Endothelial cell (in vitro differentiated cells): ENCODE results near the gene SNTB2. TPM values are rescaled to one million over a fixed set of nuclear protein-coding genes. Genes with fewer than 3 reads are reported as not detected.
"Not testable (repeated sequence)": the region's sequence is repeated elsewhere in the genome, so short reads cannot be mapped to it uniquely, and the experiment has no call there.

ENCODE experiments used
- DNase-seq: peaks from one replicate; pipeline ENCODE4 v3.0.0; 2021; ENCODE audit warnings: low spot score
- H3K27ac Mint-ChIP-seq: one replicate; pipeline ENCODE4 v1.8.0; 2021; ENCODE audit warnings: mixed read lengths, inconsistent platforms; ENCODE audit not compliant: unreplicated experiment
- H3K27me3 Mint-ChIP-seq: one replicate; pipeline ENCODE4 v1.8.0; 2021; ENCODE audit warnings: mild to moderate bottlenecking, moderate library complexity, mixed read lengths, inconsistent platforms; ENCODE audit not compliant: unreplicated experiment
- H3K36me3 Mint-ChIP-seq: one replicate; pipeline ENCODE4 v1.8.0; 2021; ENCODE audit warnings: mild to moderate bottlenecking, low read depth, mixed read lengths, inconsistent platforms; ENCODE audit not compliant: unreplicated experiment
- H3K4me1 Mint-ChIP-seq: one replicate; pipeline ENCODE4 v1.8.0; 2021; ENCODE audit warnings: mild to moderate bottlenecking, mixed read lengths, inconsistent platforms; ENCODE audit not compliant: unreplicated experiment
- H3K4me3 Mint-ChIP-seq: one replicate; pipeline ENCODE4 v1.8.0; 2021; ENCODE audit warnings: mild to moderate bottlenecking, mixed read lengths, inconsistent platforms; ENCODE audit not compliant: unreplicated experiment
- H3K9me3 Mint-ChIP-seq: one replicate; pipeline ENCODE4 v1.8.0; 2021; ENCODE audit warnings: mixed read lengths, inconsistent platforms; ENCODE audit not compliant: unreplicated experiment
- CTCF ChIP-seq: fragments of 200-600 bp; sonication (generic); IDR thresholded peaks from one replicate; pipeline ENCODE4 v1.5.0; 2021; ENCODE audit warnings: antibody characterized with exemption; ENCODE audit not compliant: unreplicated experiment
- total RNA-seq: library from RNA; stranded (reverse); fragmentation: NEBNext Ultra II Directional; extraction: Animal tissue kit (Norgen Biotek cat#: 25700); gene quantifications from one replicate; pipeline ENCODE4 v1.2.1, GENCODE V29; 2021; ENCODE audit not compliant: unreplicated experiment

SNTB2 gene
- total RNA-seq, 1 donor from 2014 or later, result 16.8 TPM

DNA sequence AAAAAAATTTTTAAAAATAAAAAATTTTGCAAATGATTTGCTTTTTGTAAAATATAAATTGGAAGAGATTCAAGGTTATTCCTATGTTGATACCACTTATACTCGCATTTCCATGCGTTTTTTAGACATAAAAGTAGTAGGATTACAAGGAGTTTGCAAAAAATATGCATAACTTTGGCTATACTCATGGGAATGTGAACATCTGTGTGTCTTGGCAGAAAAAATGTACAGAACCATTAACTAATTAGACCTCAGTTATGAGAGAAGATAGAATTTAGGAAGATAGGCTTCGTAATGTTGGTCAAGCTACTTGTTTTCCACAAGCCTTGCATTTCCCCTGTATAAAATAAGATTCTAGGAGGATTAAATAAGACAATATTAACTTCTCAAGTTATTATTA is 63.1 kb downstream of the SNTB2 start:
- no peaks in the 10 kb centered on the region for H3K4me1 Mint-ChIP-seq
- H3K27ac Mint-ChIP-seq, result no peak overlapping the region
- no peak overlapping the region for H3K4me3 Mint-ChIP-seq
- no peak for DNase-seq
- no peak for TF ChIP-seq CTCF
- H3K9me3 Mint-ChIP-seq, result no peaks in the 10 kb centered on the region
- peaks cover 8% of the 10 kb centered on the region for H3K36me3 Mint-ChIP-seq
- no peaks in the 10 kb centered on the region for H3K27me3 Mint-ChIP-seq

DNA sequence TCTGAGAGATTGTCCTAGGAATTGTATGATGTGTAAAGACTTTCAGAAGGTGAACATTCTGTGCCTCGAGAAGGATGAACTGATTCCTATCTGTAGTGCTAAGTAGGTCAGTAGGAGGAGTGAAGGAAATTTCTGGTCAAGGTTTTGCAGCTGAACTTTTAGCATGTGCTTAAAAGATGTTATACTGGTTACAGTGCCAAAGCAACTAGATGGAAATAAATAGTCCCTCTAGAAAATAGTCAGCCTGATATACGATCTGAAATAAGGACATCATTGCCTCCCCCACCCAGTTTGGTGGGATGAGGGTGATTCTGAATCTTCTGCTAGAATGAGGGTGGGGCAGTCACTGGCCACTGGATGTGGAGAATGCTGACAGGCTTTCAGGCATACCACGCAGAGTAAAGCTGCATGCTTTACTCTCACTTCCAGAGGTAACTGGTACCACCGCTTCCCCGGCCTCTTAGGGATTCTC is 66.9 kb downstream of the SNTB2 start:
- no peak for TF ChIP-seq CTCF
- H3K27ac Mint-ChIP-seq, result no peak overlapping the region
- no peaks in the 10 kb centered on the region for H3K27me3 Mint-ChIP-seq
- H3K4me1 Mint-ChIP-seq, result no peaks in the 10 kb centered on the region
- H3K36me3 Mint-ChIP-seq, result no peaks in the 10 kb centered on the region
- no peak overlapping the region for H3K4me3 Mint-ChIP-seq
- no peaks in the 10 kb centered on the region for H3K9me3 Mint-ChIP-seq
- DNase-seq, result no peak

DNA sequence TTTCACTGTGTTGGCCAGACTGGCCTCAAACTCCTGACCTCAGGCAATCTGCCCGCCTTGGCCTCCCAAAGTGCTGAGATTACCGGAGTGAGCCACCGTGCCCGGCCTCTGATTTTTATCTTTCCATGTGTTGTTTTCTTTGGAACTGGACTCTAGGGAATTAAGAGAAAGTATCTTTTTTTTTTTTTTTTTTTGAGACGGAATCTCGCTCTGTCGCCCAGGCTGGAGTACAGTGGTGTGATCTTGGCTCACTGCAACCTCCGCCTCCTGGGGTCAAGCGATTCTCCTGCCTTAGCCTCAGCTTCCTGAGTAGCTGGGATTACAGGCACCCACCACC is 72.4 kb downstream of the SNTB2 start:
- H3K4me1 Mint-ChIP-seq, DNase-seq, H3K27me3 Mint-ChIP-seq, H3K27ac Mint-ChIP-seq, H3K4me3 Mint-ChIP-seq, H3K9me3 Mint-ChIP-seq: not testable (repeated sequence)
- peaks cover 11% of the 10 kb centered on the region for H3K36me3 Mint-ChIP-seq

DNA sequence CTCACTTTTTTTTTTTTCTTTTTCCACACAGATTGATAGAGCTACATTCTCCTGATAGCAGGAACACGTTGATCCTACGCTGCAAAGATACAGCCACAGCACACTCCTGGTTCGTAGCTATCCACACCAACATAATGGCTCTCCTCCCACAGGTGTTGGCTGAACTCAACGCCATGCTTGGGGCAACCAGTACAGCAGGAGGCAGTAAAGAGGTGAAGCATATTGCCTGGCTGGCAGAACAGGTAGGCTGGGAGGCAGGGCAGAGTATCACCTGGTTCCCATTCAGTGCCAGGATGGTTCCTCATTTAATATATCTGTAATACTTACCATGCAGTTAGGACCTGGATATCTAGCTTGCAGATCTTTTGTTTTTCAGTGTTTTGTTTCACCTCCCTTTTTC is 73.1 kb downstream of the SNTB2 start:
- no peak overlapping the region for H3K4me3 Mint-ChIP-seq
- DNase-seq, result no peak
- no peaks in the 10 kb centered on the region for H3K4me1 Mint-ChIP-seq
- no peaks in the 10 kb centered on the region for H3K27me3 Mint-ChIP-seq
- no peak overlapping the region for H3K27ac Mint-ChIP-seq
- H3K9me3 Mint-ChIP-seq, result no peaks in the 10 kb centered on the region
- no peak for TF ChIP-seq CTCF
- peaks cover 15% of the 10 kb centered on the region for H3K36me3 Mint-ChIP-seq

DNA sequence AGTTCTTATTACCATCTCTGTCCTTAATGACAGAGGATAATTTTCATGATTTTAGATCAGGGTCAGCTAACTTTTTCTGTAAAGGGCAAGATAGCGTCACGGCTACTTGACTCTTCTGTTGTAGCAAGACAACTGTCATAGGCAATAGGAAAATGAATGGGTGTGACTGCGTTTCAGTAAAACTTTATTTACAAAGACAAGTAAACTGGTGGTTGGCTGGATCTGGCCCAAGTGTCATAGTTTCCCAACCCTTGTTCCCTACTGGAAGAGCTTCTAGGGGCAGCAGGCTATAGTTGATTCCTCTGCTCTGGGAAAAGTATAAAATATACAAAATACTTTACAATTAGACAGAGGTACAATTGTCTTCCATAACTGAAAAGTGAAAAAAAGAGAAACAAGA is 73.5 kb downstream of the SNTB2 start:
- no peaks in the 10 kb centered on the region for H3K4me1 Mint-ChIP-seq
- H3K27me3 Mint-ChIP-seq, result no peaks in the 10 kb centered on the region
- no peak for DNase-seq
- H3K27ac Mint-ChIP-seq, result no peak overlapping the region
- H3K4me3 Mint-ChIP-seq, result no peak overlapping the region
- H3K9me3 Mint-ChIP-seq, result no peaks in the 10 kb centered on the region
- no peak for TF ChIP-seq CTCF
- peaks cover 15% of the 10 kb centered on the region for H3K36me3 Mint-ChIP-seq
